HG03571 (cell line): Measurements from ENCODE around the gene NPAS3.

ENCODE experiments used
- ATAC-seq: cut with Tn5 transposase; IDR thresholded peaks from one replicate; pipeline ENCODE4 v1.9.1; 2021; ENCODE audit not compliant: unreplicated experiment

NPAS3 gene

GRCh38 chr14:33730156-33730555 is 791.5 kb downstream of the NPAS3 start:
- no peak for ATAC-seq

- ATAC-seq, result no peak
Observed at GRCh38 chr14:33732175-33732574, 793.5 kb downstream of the NPAS3 start.

GRCh38 chr14:33733310-33733709 is 794.6 kb downstream of the NPAS3 start:
- no peak for ATAC-seq

- ATAC-seq, result no peak
Observed at GRCh38 chr14:33733721-33734120, 795.0 kb downstream of the NPAS3 start.

GRCh38 chr14:33734387-33734786 is 795.7 kb downstream of the NPAS3 start:
- ATAC-seq, result no peak

GRCh38 chr14:33736299-33736825 is 797.7 kb downstream of the NPAS3 start:
- ATAC-seq, result no peak

GRCh38 chr14:33736979-33737378 is 798.3 kb downstream of the NPAS3 start:
- no peak for ATAC-seq

GRCh38 chr14:33737446-33737845 is 798.8 kb downstream of the NPAS3 start:
- no peak for ATAC-seq

- no peak for ATAC-seq
Observed at GRCh38 chr14:33738029-33738428, 799.4 kb downstream of the NPAS3 start.

- no peak for ATAC-seq
Observed at GRCh38 chr14:33738491-33738890, 799.8 kb downstream of the NPAS3 start.

GRCh38 chr14:33740531-33740930 is 801.9 kb downstream of the NPAS3 start:
- no peak for ATAC-seq

- ATAC-seq, result no peak
Observed at GRCh38 chr14:33742166-33742565, 803.5 kb downstream of the NPAS3 start.

- ATAC-seq, result no peak
Observed at GRCh38 chr14:33745163-33745562, 806.5 kb downstream of the NPAS3 start.

GRCh38 chr14:33747749-33748148 is 809.1 kb downstream of the NPAS3 start:
- no peak for ATAC-seq

GRCh38 chr14:33754261-33754660 is 815.6 kb downstream of the NPAS3 start:
- no peak for ATAC-seq

GRCh38 chr14:33755358-33755757 is 816.7 kb downstream of the NPAS3 start:
- ATAC-seq, result no peak

GRCh38 chr14:33756833-33757232 is 818.2 kb downstream of the NPAS3 start:
- ATAC-seq, result no peak

GRCh38 chr14:33758547-33758946 is 819.9 kb downstream of the NPAS3 start:
- no peak for ATAC-seq

GRCh38 chr14:33762161-33762851 is 823.6 kb downstream of the NPAS3 start:
- no peak for ATAC-seq

- ATAC-seq, result no peak
Observed at GRCh38 chr14:33764876-33765650, 826.4 kb downstream of the NPAS3 start.

- ATAC-seq, result no peak
Observed at GRCh38 chr14:33767586-33768457, 829.1 kb downstream of the NPAS3 start.
